ENCODE measurements around the gene GPX1. TPM values are rescaled to one million over a fixed set of nuclear protein-coding genes. Genes with fewer than 3 reads are reported as not detected.

Gene GPX1
- total RNA-seq, 1 experiment from 2014 or later: 253 TPM

GRCh38 chr3:49377483-49377882 lies 19.3 kb upstream of the GPX1 start:
- peaks cover 8 to 9% of the 10 kb centered on the region in 2 experiments; a peak in 3 of 4 replicates for H3K4me1 Mint-ChIP-seq
- Histone ChIP-seq H3K18ac (ENCODE audit: insufficient read length, low read depth, low read length) (no peak overlapping the region), H2BK20ac (ENCODE audit: low read depth, low read length, poor library complexity, severe bottlenecking) (no peak overlapping the region), H2BK120ac (ENCODE audit: low read depth, low read length, poor library complexity, severe bottlenecking) (no peak overlapping the region), H3K14ac (ENCODE audit: insufficient read depth, low read length) (no peak overlapping the region), H4K91ac (ENCODE audit: insufficient read length, low read depth, low read length) (no peak overlapping the region), H2BK15ac (ENCODE audit: low read depth, low read length) (no peak overlapping the region), H4K5ac (ENCODE audit: insufficient read length, low read depth, low read length) (no peak overlapping the region), H3K9ac (ENCODE audit: extremely low read depth, insufficient read length, low read length) (no peak overlapping the region), H2BK5ac (ENCODE audit: insufficient read length, low read length) (no peak overlapping the region), H3K79me2 (ENCODE audit: insufficient read depth, low read length) (peaks cover 23% of the 10 kb centered on the region; the same call in 1 of the 2 replicates), H3K4me2 (ENCODE audit: insufficient read depth, insufficient read length, low read length) (no peak overlapping the region), H3K79me1 (ENCODE audit: insufficient read depth, low read depth, low read length, poor library complexity, severe bottlenecking) (peaks cover 25% of the 10 kb centered on the region), H4K20me1 (ENCODE audit: control insufficient read depth, insufficient read depth, insufficient read length) (no peaks in the 10 kb centered on the region), H3T11ph (ENCODE audit: low read length) (no peak overlapping the region), H3K23ac (ENCODE audit: insufficient read length, low read depth, low read length) (no peak overlapping the region), H3K27ac (ENCODE audit: insufficient read length, low read depth, low read length) (no peak overlapping the region), H3K27me3 (ENCODE audit: insufficient read depth, low read length) (no peaks in the 10 kb centered on the region; the same call in 1 of the 2 replicates), H4K8ac (replicated peaks; ENCODE audit: insufficient read length, low read depth, low read length) (no peak overlapping the region), H3K23me2 (ENCODE audit: insufficient read length, low read depth, low read length, poor library complexity, severe bottlenecking) (no peaks in the 10 kb centered on the region), H3K4ac (ENCODE audit: low read depth, low read length) (no peak overlapping the region), H2BK12ac (ENCODE audit: insufficient read length, low read depth, low read length) (no peak overlapping the region), H3K9me3 (ENCODE audit: control insufficient read depth, low read depth, low read length) (no peaks in the 10 kb centered on the region), H2AK5ac (ENCODE audit: insufficient read length, low read length) (no peak overlapping the region), H2AFZ (ENCODE audit: low read length) (no peak overlapping the region), H3K56ac (ENCODE audit: insufficient read length, low read depth, low read length) (no peak overlapping the region), H3K4me1 (ENCODE audit: insufficient read depth, low read length) (no peaks in the 10 kb centered on the region)
- TF ChIP-seq, protein P1, sequence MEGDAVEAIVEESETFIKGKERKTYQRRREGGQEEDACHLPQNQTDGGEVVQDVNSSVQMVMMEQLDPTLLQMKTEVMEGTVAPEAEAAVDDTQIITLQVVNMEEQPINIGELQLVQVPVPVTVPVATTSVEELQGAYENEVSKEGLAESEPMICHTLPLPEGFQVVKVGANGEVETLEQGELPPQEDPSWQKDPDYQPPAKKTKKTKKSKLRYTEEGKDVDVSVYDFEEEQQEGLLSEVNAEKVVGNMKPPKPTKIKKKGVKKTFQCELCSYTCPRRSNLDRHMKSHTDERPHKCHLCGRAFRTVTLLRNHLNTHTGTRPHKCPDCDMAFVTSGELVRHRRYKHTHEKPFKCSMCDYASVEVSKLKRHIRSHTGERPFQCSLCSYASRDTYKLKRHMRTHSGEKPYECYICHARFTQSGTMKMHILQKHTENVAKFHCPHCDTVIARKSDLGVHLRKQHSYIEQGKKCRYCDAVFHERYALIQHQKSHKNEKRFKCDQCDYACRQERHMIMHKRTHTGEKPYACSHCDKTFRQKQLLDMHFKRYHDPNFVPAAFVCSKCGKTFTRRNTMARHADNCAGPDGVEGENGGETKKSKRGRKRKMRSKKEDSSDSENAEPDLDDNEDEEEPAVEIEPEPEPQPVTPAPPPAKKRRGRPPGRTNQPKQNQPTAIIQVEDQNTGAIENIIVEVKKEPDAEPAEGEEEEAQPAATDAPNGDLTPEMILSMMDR (conservative IDR thresholded peaks at IDR 0.05): no peak
- no peaks in the 10 kb centered on the region for H3K9me3 Mint-ChIP-seq
- no CpG with 5 or more reads among the region's 1 CpG for WGBS (ENCODE audit: extremely low coverage, insufficient read length, low lambda C conversion rate)
- peak overlapping the region; percentile 78 to 90 (median 83); a peak in 4 of 7 replicates for H3K27ac Mint-ChIP-seq
- H3K4me3 Mint-ChIP-seq: no peak overlapping the region
- no peaks in the 10 kb centered on the region for H3K27me3 Mint-ChIP-seq (ENCODE audit: low read depth)
- DNase-seq: no peak
- H3K36me3 Mint-ChIP-seq (ENCODE audit: insufficient read depth in 1 of 3, low read depth in 3 of 3): peaks cover 23 to 33% (median 30%) of the 10 kb centered on the region in 3 experiments
